Tibial artery (tissue), 4 donors: ENCODE results near the gene EVX2.

Experiments
- DNase-seq, 2 donors: peaks; one replicate each; pipeline ENCODE4 v3.0.0-alpha.2; 2019
- H3K27ac ChIP-seq, 2 donors: fragments of 200-600 bp; sonication (generic) in 1 of 2; 1 replicate in 1 of 2; 2 replicates in 1 of 2; pipeline ENCODE4 v1.5.1; 2018 to 2019; ENCODE audit warnings: mild to moderate bottlenecking in 1 of 2
- H3K27me3 ChIP-seq, 2 donors: fragments of 200-600 bp; sonication (generic) in 1 of 2; one replicate each; pipeline versions ENCODE4 v1.5.1 to v1.6.0; 2016 to 2019
- H3K36me3 ChIP-seq, 3 donors: fragments of 200-600 bp; sonication (generic) in 2 of 3; one replicate each; pipeline ENCODE4 v1.5.1; 2016 to 2019; ENCODE audit warnings: mild to moderate bottlenecking in 2 of 3
- H3K4me1 ChIP-seq, 4 donors: fragments of 200-600 bp; sonication (generic) in 2 of 4; 1 replicate in 3 of 4; 2 replicates in 1 of 4; pipeline ENCODE4 v1.5.1; 2016 to 2019
- H3K4me3 ChIP-seq, 2 donors: fragments of 200-600 bp; sonication (generic) in 1 of 2; 1 replicate in 1 of 2; 2 replicates in 1 of 2; pipeline ENCODE4 v1.5.1; 2018 to 2019; ENCODE audit warnings: mild to moderate bottlenecking in 2 of 2
- H3K9me3 ChIP-seq, 3 donors: fragments of 200-600 bp; sonication (generic) in 1 of 3; one replicate each; pipeline ENCODE4 v1.5.1; 2016 to 2019
- intact Hi-C: fragments of 100-400 bp; cut with DNase I; formaldehyde crosslinking; loops from one replicate; pipeline ENCODE4 v1.15.0; 2023; ENCODE audit warnings: low total_unique reads
- TF ChIP-seq, protein P1 (sequence below), 2 experiments: fragments of 200-600 bp in 1 of 2; fragments of 450-650 bp in 1 of 2; IDR thresholded peaks; one replicate each; pipeline ENCODE4 v1.5.1; 2017 to 2019; ENCODE audit warnings: antibody characterized with exemption in 2 of 2, mild to moderate bottlenecking in 1 of 2, moderate library complexity in 1 of 2

EVX2 gene

DNA sequence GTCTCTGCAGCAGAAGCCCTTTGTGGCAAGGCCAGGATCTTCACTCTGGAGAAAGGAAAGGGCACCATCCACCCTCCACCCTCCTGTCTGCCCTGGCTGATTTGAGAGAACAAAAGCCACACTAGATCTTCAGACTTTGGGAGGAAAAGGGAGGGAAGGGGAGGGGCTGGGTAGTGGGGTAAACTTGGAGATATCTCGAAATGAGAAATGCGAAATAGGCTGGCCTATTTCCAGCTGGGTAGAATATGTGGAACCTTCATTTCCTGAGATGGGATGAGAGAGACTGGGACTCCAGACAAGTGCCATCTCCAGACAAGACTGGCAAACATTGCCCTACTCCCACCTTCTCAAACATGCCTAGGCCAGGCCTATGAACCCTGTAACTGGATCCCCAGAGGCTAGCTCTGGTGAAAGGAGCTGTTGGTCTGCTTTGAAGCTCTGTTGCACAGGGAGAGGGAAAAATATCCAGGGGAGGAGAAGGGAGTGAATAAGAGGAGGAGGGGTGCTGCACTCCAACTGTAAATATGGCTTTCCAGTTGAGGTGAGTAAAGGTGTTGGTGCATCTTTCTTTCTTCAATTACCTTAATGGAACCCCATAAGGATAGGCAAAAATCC lies 17.6 kb upstream of the EVX2 start:
- Histone ChIP-seq H3K27ac (no peak overlapping the region), H3K27me3 (peaks cover 13 to 100% of the 10 kb centered on the region in 2 donors), H3K4me1 (peaks cover 0 to 62% (median 50%) of the 10 kb centered on the region in 4 donors), H3K36me3 (no peaks in the 10 kb centered on the region), H3K9me3 (no peaks in the 10 kb centered on the region), H3K4me3 (no peak overlapping the region)
- DNase-seq = no peak
- TF ChIP-seq, protein P1, sequence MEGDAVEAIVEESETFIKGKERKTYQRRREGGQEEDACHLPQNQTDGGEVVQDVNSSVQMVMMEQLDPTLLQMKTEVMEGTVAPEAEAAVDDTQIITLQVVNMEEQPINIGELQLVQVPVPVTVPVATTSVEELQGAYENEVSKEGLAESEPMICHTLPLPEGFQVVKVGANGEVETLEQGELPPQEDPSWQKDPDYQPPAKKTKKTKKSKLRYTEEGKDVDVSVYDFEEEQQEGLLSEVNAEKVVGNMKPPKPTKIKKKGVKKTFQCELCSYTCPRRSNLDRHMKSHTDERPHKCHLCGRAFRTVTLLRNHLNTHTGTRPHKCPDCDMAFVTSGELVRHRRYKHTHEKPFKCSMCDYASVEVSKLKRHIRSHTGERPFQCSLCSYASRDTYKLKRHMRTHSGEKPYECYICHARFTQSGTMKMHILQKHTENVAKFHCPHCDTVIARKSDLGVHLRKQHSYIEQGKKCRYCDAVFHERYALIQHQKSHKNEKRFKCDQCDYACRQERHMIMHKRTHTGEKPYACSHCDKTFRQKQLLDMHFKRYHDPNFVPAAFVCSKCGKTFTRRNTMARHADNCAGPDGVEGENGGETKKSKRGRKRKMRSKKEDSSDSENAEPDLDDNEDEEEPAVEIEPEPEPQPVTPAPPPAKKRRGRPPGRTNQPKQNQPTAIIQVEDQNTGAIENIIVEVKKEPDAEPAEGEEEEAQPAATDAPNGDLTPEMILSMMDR (IDR thresholded peaks at IDR 0.05) = no peak
- intact Hi-C loops = no loop called here

DNA sequence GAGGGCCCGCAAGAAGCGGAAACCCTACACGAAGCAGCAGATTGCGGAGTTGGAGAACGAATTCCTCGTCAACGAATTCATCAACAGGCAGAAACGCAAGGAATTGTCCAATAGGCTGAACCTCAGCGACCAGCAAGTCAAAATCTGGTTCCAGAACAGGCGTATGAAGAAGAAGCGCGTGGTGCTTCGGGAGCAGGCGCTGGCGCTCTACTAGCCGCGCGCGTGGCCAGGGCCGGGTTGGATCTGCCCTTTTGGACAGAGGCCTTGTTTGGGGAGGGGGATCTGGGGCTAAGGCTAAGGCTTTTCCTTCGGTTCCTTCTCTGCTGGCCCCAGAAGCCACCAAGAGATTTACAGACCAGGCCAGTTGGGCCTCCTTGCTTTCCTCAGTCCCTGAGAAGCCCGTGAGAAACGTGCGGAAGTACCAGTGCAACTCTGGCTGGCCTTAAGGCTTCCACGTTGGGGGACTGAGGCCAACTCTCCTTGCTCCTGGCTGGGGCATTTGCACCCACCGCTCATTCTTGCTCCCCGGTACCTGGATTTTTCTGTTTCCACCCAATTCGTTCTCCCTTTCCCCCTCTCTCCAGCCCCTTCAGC lies 16.9 kb upstream of the EVX2 start:
- intact Hi-C loops = no loop called here
- DNase-seq = no peak
- Histone ChIP-seq H3K36me3 (no peaks in the 10 kb centered on the region), H3K27me3 (peaks cover 11 to 100% of the 10 kb centered on the region in 2 donors), H3K4me3 (no peak overlapping the region), H3K27ac (no peak overlapping the region), H3K4me1 (peaks cover 0 to 62% (median 49%) of the 10 kb centered on the region in 4 donors), H3K9me3 (no peaks in the 10 kb centered on the region)
- TF ChIP-seq, protein P1 (IDR thresholded peaks at IDR 0.05) = no peak

DNA sequence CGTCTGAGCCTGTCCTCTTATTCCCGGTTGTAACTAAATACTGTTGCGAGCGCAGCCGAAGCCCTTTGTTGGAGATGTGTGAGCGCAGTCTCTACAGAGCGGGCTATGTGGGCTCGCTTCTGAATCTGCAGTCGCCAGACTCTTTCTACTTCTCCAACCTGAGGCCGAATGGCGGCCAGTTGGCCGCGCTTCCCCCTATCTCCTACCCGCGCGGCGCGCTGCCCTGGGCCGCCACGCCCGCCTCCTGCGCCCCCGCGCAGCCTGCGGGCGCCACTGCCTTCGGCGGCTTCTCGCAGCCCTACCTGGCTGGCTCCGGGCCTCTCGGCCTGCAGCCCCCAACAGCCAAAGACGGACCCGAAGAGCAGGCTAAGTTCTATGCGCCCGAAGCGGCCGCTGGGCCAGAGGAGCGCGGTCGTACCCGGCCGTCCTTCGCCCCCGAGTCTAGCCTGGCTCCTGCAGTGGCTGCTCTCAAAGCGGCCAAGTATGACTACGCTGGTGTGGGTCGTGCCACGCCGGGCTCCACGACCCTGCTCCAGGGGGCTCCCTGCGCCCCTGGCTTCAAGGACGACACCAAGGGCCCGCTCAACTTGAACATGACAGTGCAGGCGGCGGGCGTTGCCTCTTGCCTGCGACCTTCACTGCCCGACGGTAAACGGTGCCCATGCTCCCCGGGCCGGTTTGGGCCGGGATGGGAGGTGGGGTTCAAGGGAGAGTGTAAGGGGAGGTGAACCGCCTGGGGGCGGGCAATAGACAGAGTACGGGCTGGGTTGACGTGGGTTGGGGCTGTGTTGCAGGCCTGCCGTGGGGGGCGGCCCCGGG lies 16.2 kb upstream of the EVX2 start, which contains the start of gene HOXD12:
Gene HOXD12, plus strand, starts transcription at position 68 of the 819 bp plus-strand sequence. Its CDS starts 7 bp downstream, at position 75.
- no peaks in the 10 kb centered on the region for H3K9me3 ChIP-seq
- TF ChIP-seq, protein P1 (IDR thresholded peaks at IDR 0.05) = no peak
- H3K27me3 ChIP-seq = peaks cover 11 to 100% of the 10 kb centered on the region in 2 donors
- no peak within 1 kb of the TSS for H3K4me3 ChIP-seq
- no peak within 1 kb of the TSS for H3K27ac ChIP-seq
- peaks cover 0 to 56% (median 47%) of the 10 kb centered on the region in 4 donors for H3K4me1 ChIP-seq
- no peak for DNase-seq
- intact Hi-C loops = loop anchor here (5.0 kb wide), 1 partner anchor 733 kb away; no protein-coding TSS in a partner anchor
- no peaks in the 10 kb centered on the region for H3K36me3 ChIP-seq

DNA sequence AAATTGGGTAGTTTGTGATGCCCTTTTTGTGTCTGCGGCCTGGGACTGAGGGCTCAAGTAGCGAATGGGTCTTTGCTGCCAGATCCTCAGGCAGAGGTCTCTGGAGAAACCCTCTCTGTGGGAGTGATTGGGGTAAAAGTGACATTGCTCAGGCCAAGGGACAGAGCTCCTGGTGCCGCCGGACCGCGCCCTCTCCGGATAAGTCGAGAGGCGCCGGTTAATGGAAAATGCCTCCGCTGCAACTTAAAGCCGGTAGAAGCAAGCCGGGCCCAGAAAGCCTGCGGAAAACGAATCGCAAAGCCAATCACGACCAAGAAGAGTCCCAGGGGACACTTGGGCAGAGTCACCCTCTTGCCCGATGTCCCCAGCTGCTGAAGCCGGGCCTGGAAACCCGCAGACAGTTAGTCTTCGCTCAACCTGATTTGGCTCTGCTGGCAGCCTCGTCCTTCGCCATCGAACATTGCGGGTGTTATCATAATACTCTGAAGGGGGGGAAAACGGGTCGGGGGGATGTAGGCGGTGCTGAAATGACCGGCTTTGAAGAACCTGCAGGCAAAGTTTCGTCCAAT lies 15.5 kb upstream of the EVX2 start:
- H3K27ac ChIP-seq = no peak overlapping the region
- no peaks in the 10 kb centered on the region for H3K36me3 ChIP-seq
- H3K4me1 ChIP-seq = peaks cover 0 to 49% (median 40%) of the 10 kb centered on the region in 4 donors
- TF ChIP-seq, protein P1 (IDR thresholded peaks at IDR 0.05) = no peak
- no peak for DNase-seq
- no peak overlapping the region for H3K4me3 ChIP-seq
- no peaks in the 10 kb centered on the region for H3K9me3 ChIP-seq
- intact Hi-C loops = loop anchor here (5.0 kb wide), 1 partner anchor 732 kb away; no protein-coding TSS in a partner anchor
- peaks cover 11 to 100% of the 10 kb centered on the region in 2 donors for H3K27me3 ChIP-seq

DNA sequence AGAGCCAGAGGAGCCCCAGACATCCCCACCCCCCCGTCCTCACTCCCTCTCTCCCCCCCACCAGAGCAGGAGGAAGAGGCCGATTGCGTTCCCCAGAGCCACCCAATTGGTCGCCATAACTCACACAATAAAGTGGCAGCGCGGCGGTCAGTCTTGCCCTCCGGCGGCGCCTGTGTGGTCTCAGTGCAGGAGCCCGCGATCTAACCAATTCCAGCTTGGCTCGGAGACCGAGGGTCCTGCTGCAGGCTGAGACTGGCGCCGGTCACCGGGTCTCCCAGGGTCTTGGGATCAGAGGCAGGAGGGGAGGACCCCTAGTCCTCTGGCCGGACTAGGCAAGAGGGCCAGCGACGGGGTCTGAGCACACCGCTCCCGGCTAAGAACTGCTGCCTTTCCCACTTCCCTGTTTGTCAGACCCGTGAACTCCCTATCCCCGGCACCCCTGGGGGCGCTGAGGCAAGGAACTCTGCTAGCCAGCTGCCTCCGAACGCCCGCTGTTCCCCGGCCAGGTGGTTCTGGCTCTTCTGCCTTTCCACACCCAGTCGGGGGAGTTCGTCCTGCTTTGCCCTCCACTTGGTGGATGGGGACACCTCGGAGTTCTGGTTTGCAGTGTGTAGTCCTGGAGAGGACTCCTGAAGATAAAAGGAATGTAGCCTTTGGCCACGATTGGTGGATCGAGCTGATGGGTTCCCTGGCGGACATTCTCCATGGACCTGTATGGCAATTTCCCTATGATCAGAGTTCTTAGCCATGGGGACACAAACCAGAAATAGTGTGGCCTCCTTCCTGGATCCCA lies 14.8 kb upstream of the EVX2 start:
- H3K36me3 ChIP-seq = no peaks in the 10 kb centered on the region
- H3K9me3 ChIP-seq = no peaks in the 10 kb centered on the region
- intact Hi-C loops = loop anchor here (5.0 kb wide), 1 partner anchor 731 kb away; no protein-coding TSS in a partner anchor
- DNase-seq = no peak
- peaks cover 11 to 100% of the 10 kb centered on the region in 2 donors for H3K27me3 ChIP-seq
- H3K4me3 ChIP-seq = no peak overlapping the region
- H3K27ac ChIP-seq = no peak overlapping the region
- H3K4me1 ChIP-seq = peaks cover 0 to 44% (median 37%) of the 10 kb centered on the region in 4 donors
- TF ChIP-seq, protein P1 (IDR thresholded peaks at IDR 0.05) = no peak
